ENCODE data around the gene DPH3. TPM values are rescaled to one million over a fixed set of nuclear protein-coding genes. Genes with fewer than 3 reads are reported as not detected.

Gene DPH3
- total RNA-seq, 3 donors from 2014 or later, result 20.0 to 26.4 (median 21.0) TPM

DNA sequence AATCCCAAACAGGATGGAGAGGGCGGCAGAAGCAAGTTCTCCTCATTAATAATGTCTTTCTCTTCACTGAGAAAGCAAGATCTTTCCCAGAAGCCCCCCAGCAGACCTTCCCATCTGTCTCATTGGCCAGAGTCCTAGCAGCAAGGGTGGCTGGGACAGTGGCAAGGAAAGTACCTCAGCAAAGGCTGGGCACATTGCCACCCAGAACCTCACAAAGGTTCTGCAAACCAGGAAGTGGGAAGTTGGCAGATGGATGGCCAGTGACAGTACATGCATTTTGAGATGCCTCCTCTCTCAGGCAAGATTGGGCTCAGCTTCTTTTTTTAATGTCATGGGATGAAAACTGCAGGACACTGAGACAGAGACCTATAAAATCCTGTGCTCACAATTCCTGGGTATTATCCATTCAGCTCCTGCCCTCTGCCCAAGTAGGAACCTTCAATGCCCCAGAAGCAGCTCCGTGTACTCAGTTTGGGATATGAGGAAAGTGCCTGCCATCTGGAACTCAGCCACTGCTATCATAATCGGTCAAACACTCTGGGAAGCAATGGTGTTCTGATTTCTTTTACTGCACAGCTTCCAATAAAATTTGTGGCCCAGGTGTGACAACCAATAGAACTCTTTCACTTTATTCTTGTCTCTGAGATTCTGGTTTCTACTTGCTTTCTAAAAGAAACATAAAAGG lies 25.5 kb downstream of the DPH3 start:
- Histone ChIP-seq H3K4me1 (ENCODE audit: low read depth) (no peaks in the 10 kb centered on the region), H3K4me3 (no peak overlapping the region), H3K9me3 (no peaks in the 10 kb centered on the region), H3K36me3 (ENCODE audit: low read depth) (no peaks in the 10 kb centered on the region)
- DNase-seq (no peak), ATAC-seq (no peak)
- TF ChIP-seq, protein P1, sequence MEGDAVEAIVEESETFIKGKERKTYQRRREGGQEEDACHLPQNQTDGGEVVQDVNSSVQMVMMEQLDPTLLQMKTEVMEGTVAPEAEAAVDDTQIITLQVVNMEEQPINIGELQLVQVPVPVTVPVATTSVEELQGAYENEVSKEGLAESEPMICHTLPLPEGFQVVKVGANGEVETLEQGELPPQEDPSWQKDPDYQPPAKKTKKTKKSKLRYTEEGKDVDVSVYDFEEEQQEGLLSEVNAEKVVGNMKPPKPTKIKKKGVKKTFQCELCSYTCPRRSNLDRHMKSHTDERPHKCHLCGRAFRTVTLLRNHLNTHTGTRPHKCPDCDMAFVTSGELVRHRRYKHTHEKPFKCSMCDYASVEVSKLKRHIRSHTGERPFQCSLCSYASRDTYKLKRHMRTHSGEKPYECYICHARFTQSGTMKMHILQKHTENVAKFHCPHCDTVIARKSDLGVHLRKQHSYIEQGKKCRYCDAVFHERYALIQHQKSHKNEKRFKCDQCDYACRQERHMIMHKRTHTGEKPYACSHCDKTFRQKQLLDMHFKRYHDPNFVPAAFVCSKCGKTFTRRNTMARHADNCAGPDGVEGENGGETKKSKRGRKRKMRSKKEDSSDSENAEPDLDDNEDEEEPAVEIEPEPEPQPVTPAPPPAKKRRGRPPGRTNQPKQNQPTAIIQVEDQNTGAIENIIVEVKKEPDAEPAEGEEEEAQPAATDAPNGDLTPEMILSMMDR (IDR thresholded peaks at IDR 0.05), result no peak
- intact Hi-C loops (cut with DNase I, micrococcal nuclease), result no loop called here

DNA sequence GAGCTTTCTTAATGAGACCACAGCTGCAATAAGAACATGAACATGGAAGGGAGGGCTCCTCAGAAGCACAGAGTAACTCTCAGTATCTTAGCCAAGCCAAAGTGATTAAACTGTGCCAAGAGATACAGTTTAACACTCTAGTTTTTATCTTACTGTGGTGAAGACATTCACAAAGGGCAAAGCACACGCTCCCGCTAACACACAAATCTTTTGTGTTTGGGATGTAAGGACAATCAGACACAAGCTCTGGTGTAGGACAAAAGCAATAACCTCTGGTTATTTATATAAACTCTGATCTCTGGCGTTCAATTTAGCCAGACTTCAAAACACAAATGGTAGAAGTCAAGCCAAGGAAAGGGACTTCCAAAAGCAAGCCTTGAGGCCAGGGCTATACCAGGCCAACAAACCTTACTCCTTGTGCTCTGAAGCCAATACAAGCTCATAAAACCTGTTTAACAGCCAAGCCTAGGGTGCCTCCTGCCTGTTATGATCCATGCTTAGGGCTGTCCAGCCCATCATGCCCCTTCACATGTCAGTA lies 27.8 kb downstream of the DPH3 start:
- Histone ChIP-seq H3K4me1 (ENCODE audit: low read depth) (no peaks in the 10 kb centered on the region), H3K9me3 (no peaks in the 10 kb centered on the region), H3K4me3 (no peak overlapping the region), H3K36me3 (ENCODE audit: low read depth) (no peaks in the 10 kb centered on the region)
- intact Hi-C loops (cut with DNase I, micrococcal nuclease), result no loop called here
- ATAC-seq, result no peak
- no peak for DNase-seq
- TF ChIP-seq, protein P1 (IDR thresholded peaks at IDR 0.05), result no peak

DNA sequence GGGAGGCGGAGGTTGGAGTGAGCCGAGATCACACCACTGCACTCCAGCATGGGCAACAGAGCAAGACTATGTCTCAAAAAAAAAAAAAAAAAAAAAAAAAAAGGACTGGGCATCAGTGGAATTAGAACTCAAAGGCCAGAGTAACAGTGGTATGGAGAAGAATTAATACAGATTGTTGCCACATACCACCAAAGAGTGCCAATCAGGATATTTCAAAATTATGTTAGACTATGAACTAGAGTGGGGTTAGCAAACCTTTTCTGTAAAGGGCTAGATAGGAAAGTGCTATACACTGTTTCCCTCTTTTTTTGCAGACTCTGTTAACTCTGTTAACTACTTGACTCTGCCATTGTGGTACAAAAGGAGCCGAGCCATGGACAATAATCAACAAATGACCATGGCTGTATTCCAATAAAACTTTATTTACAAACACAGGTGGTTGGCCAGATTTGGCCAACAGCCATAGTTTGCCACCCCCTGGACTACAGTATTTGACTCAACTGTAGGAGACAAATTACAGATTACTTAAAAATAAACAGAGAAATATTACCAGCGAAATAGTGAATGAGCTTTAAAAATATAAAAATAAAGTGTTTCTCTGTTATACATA lies 28.6 kb downstream of the DPH3 start:
- TF ChIP-seq, protein P1 (IDR thresholded peaks at IDR 0.05), result no peak
- DNase-seq (no peak), ATAC-seq (no peak)
- intact Hi-C loops (cut with DNase I, micrococcal nuclease), result no loop called here
- Histone ChIP-seq H3K9me3 (no peaks in the 10 kb centered on the region), H3K4me1 (ENCODE audit: low read depth) (no peaks in the 10 kb centered on the region), H3K4me3 (no peak overlapping the region), H3K36me3 (ENCODE audit: low read depth) (no peaks in the 10 kb centered on the region)

DNA sequence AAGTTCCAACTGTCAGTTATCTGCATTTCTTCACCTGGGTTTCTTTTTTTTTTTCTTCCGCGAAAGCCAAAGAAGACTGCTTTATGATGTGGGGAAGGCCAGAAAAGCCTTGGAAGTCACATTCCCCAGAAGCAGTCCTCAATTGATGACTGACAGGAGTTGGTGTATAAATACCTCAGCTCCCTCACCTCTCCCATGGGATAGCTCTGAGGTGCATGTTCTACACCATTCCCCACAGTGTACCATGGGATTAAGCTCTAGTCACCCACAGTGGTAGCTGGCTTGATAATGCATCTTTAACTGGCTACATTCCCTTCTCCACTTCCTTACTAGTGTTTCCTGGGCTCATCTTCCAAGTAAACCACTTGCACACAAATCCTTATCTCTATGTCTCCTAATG lies 30.5 kb downstream of the DPH3 start:
- intact Hi-C loops (cut with DNase I, micrococcal nuclease), result no loop called here
- no peak overlapping the region for H3K4me3 ChIP-seq
- no peaks in the 10 kb centered on the region for H3K9me3 ChIP-seq
- H3K4me1 ChIP-seq (ENCODE audit: low read depth), result no peaks in the 10 kb centered on the region
- TF ChIP-seq, protein P1 (IDR thresholded peaks at IDR 0.05), result no peak
- ATAC-seq (no peak), DNase-seq (no peak)
- H3K36me3 ChIP-seq (ENCODE audit: low read depth), result no peaks in the 10 kb centered on the region

DNA sequence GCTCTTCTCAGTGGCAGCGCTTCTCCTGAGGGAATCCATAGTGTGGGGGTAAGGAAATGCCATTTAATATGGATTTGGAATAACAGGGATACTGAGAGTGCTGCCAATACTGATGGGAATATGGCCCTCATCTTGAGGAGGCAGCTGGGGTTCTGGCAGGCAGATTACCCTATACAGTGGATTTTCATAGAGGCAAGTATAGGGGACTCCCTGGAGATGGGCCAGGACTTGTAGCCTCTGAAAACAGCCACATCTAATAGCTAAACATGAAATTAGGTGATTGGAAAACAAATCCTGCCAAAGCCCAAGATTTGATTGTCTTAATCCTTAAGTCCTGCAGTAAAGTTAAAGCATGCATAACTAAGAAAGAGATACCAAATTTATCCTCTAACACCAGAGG lies 30.9 kb downstream of the DPH3 start:
- Histone ChIP-seq H3K36me3 (ENCODE audit: low read depth) (no peaks in the 10 kb centered on the region), H3K4me3 (no peak overlapping the region), H3K4me1 (ENCODE audit: low read depth) (no peaks in the 10 kb centered on the region), H3K9me3 (no peaks in the 10 kb centered on the region)
- TF ChIP-seq, protein P1 (IDR thresholded peaks at IDR 0.05), result no peak
- ATAC-seq, result no peak
- no peak for DNase-seq
- intact Hi-C loops (cut with DNase I, micrococcal nuclease), result no loop called here
